ELF-1 (cell line): ENCODE results near the gene COPS7A.
A peak's percentile ranks its signal among the peaks of the same experiment; 100 is the strongest.

Experiments
- DNase-seq: peaks from one replicate; pipeline ENCODE4 v3.0.0-alpha.2; 2016; ENCODE audit warnings: low read depth, low spot score

The COPS7A gene

DNA sequence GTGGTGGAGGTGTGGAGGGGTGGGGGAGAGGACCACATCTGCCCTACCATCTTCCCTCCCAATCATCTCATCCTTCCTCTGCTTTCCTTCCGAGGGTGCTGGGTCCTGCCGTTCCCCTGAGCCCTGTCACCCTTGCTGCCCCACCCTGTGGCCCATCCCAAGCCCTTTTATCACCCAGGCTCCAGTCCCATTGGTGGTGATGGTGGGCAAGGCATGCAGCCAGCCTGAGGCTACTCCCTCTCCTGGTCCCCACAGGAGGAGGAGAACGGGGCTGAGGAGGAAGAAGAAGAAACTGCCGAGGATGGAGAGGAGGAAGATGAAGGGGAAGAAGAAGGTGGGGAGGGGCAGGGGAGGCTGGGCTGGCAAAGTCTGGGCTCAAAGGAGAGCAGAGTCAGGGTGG, 45.8 kb downstream of the COPS7A start:
- no peak for DNase-seq

DNA sequence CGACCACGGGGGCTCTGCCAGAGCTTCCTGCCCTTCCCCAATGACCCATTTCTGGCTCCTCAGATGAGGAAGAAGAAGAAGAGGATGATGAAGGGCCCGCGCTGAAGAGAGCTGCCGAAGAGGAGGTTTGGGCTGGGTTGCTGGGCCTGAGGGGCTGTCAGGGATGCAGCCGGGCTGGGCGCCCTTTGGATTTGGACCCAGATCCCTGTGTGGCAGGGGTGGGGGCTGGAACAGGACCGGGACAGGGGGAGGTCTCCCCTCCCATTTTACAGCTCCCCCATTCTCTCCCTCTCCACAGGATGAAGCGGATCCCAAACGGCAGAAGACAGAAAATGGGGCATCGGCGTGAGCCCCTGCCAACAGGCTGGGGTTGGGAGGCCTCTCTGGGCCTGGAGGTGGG, 46.2 kb downstream of the COPS7A start:
- DNase-seq, result no peak

DNA sequence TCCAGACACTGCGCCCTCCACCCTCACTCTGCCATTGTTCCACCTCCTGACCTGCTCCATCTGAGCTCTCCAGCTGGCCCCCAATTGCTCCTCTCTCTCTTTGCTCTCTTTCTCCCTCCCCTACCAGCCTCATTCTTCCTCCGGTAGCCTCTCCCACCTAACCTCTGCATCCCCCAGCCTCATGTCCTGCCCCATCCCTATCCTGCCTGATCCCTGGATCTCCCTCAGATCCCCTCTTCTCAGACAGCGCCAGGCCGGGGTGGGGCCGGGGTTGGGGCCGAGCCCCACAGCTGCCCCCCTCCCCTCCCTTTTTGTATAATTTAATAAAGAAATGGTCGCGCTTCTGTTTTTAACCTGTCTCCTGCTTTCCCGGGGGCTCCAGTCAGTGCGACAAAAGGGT, 46.8 kb downstream of the COPS7A start:
- no peak for DNase-seq

DNA sequence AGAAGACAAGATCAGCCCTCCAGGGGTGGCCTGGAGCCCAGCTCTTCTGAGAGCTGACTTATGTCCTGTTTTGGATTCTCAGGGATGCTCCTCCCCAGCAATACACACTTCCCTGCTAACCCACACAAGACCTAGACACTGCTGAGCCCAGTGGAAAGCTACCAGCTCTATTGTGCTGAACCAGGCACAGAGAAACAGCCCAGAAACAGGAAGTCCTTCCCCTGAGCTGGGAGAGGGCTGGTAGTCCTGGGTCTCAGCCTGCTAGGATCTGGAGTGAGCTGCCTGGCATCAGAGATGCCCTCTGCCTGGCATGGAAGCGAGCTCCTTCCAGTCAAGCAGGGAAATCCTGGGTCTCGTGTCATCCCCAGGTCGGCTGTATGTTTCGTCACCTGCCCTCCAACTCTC, 47.2 kb downstream of the COPS7A start:
- no peak for DNase-seq

DNA sequence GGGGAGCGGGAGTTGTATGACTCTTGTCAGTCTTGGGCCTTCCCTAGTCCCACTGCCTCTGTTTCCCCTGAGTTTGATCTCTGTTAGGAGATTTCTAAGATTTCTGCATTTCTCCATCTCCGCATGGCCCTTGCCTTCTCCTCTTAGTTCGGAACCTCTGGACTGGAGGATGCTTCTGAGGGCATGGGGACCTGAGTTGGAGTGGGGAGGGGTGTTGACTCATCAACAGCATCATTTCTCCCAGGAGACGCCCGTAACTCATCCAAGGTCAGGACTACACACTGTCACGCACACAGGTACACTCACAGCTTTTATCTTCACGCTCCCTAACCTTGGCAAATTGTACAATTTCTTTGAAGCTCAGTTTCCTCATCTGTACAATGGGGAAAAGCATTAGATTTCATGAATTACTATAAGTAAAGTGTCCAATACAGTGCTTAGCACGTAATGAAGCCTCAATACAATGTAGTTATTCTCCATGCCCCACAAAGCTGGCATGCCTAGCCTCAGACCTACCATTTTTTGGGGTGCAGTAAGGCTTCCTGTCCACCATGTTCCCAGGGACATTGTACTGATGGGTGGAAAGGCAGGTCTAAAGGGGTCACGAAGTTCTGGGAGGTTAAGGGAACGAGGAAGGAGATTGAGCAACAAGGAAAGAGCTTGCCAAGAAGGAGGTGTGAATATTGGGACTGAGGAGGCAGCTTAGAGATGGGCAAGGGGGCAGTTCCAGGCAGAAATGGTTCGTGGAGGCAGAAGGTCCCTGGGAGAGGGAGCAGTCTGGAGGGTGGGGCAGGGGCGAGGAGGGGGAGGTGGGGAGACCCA, 47.9 kb downstream of the COPS7A start:
- no peak for DNase-seq

DNA sequence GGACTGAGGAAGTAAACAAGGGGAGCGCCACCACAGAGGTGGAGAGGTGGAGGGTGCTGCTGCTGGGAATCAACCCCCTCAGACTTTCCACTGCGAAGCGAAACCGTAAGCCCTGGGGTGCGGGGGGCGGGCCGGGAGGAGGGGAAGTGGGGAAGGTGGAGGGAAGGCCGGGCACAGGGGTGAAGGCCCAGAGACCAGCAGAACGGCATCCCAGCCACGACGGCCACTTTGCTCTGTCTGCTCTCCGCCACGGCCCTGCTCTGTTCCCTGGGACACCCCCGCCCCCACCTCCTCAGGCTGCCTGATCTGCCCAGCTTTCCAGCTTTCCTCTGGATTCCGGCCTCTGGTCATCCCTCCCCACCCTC, 48.5 kb downstream of the COPS7A start, which contains the start of gene LAG3:
Gene LAG3, plus strand, starts transcription at position 190 of the 365 bp plus-strand sequence. CDS start 333 bp downstream, outside the sequence.
- no peak for DNase-seq

DNA sequence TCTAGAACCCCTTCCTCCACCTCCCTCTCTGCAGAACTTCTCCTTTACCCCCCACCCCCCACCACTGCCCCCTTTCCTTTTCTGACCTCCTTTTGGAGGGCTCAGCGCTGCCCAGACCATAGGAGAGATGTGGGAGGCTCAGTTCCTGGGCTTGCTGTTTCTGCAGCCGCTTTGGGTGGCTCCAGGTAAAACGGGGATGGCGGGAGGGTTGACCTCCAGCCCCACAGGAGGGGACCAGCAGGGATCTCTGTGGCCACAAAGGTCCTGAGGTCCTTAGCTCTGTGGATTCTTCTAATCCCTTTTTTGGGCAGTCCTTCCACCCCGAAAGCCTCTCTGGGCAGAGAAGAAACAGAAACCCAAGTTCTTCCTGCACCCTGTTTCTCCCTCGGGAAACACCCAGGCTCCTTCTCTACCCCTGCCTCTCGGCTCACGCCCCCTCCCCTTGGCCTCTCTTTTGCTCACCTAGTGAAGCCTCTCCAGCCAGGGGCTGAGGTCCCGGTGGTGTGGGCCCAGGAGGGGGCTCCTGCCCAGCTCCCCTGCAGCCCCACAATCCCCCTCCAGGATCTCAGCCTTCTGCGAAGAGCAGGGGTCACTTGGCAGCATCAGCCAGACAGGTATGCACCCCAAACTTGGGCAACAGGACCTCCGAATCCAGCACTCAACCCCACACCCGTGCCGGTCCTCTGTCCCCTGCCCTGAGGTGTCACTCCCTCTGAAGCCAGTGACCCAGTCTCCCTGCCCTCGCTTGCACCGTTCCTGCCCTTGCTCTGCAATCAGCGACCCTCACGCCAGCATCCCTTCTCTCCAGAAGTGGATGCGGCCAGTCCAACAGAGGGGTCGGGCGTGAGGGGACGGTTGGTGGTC, 49.1 kb downstream of the COPS7A start:
- DNase-seq, result no peak

DNA sequence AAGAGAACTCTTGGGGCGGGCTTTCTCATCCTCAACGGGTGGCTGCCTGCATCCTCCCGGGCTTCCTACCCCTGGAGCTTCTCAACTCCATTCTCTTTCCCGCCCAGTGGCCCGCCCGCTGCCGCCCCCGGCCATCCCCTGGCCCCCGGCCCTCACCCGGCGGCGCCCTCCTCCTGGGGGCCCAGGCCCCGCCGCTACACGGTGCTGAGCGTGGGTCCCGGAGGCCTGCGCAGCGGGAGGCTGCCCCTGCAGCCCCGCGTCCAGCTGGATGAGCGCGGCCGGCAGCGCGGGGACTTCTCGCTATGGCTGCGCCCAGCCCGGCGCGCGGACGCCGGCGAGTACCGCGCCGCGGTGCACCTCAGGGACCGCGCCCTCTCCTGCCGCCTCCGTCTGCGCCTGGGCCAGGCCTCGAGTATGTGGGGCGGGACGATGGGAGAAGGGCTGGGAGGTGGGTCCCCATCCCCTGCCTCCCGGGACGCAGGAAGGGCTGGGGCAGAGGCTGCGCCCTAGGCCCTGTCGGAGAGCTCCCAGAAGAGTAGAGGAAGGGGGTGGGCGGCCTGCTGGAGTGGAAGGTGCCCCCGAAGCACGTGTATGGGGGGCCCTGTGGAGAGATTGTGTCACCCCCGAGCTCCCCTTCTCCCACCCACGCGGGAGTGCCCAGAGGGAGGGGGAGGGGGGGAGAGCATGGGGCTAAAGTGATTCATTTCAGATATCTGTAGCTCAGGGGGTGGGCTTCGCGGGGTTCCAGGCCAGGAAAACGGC, 49.9 kb downstream of the COPS7A start:
- DNase-seq, result no peak

DNA sequence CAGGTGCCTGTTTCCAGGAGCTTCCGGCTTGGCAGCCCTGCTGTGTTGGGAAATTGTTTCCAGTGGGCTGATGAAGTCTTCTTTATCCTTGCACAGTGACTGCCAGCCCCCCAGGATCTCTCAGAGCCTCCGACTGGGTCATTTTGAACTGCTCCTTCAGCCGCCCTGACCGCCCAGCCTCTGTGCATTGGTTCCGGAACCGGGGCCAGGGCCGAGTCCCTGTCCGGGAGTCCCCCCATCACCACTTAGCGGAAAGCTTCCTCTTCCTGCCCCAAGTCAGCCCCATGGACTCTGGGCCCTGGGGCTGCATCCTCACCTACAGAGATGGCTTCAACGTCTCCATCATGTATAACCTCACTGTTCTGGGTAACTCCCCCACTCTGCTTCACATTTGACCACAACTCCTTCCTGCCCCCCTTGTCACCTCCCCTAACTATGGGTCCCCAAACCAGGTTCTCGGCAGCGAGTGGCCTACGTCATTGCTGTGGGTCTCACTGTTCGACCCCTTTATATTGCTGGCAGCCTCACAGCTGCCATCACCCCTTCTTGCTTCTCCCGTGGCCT, 50.7 kb downstream of the COPS7A start:
- DNase-seq, result no peak

DNA sequence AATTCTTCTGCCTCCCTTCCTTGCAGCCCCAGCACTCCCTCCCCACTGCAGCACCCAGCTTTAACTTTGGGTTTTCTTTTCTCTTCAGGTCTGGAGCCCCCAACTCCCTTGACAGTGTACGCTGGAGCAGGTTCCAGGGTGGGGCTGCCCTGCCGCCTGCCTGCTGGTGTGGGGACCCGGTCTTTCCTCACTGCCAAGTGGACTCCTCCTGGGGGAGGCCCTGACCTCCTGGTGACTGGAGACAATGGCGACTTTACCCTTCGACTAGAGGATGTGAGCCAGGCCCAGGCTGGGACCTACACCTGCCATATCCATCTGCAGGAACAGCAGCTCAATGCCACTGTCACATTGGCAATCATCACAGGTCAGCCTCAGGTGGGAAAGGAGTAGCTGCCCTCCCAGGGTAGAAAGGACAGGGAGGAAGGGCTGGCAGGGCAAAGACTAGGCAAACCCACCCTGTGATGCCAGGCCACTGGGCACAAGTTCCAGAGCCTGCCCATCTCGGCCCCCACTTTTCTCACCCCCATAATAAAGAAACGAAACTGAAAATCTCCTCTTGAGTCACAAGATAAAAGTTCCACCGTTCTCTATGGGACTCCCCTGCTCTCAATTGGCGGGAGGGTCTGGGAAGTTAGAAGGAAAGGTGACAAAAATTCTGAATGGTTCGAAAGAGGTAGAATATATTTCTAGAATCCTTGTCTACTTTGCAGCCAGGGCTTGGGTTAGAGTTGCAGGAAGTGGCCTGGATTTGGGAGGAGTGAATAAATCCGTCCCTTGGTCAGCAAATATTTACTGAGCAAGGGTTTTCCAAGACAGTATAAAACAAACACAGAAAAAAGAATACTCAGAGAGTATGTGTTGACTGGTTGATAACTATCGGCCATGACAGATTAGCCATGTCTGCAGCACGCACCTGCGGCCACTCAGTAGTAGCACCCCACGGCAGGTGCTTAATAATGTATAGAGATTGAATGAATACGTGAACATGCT, 51.6 kb downstream of the COPS7A start:
- no peak for DNase-seq

DNA sequence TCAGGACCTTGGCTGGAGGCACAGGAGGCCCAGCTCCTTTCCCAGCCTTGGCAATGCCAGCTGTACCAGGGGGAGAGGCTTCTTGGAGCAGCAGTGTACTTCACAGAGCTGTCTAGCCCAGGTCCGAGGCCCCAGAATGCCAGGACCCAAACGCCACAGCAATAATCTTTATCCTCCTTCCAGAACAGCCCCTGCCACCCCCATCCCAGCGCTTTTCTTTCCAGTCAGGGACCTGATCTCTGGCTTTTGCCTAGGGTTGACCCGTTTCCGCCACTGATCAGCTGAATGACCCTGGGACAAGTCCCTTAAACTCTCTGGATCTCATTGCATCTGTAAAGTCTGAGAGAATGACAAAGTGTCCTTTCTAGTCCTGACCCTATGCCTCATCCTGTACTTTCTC, 53.5 kb downstream of the COPS7A start:
- no peak for DNase-seq

DNA sequence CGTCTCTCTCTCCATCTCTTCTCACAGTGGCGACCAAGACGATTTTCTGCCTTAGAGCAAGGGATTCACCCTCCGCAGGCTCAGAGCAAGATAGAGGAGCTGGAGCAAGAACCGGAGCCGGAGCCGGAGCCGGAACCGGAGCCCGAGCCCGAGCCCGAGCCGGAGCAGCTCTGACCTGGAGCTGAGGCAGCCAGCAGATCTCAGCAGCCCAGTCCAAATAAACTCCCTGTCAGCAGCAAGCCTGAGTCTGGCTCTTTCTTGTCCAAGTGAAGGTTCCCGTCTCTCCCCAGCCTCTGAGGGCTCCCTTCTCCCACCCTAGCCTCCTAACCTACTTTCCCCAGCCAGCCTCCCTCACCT, 54.3 kb downstream of the COPS7A start:
- peak; percentile 61 for DNase-seq

DNA sequence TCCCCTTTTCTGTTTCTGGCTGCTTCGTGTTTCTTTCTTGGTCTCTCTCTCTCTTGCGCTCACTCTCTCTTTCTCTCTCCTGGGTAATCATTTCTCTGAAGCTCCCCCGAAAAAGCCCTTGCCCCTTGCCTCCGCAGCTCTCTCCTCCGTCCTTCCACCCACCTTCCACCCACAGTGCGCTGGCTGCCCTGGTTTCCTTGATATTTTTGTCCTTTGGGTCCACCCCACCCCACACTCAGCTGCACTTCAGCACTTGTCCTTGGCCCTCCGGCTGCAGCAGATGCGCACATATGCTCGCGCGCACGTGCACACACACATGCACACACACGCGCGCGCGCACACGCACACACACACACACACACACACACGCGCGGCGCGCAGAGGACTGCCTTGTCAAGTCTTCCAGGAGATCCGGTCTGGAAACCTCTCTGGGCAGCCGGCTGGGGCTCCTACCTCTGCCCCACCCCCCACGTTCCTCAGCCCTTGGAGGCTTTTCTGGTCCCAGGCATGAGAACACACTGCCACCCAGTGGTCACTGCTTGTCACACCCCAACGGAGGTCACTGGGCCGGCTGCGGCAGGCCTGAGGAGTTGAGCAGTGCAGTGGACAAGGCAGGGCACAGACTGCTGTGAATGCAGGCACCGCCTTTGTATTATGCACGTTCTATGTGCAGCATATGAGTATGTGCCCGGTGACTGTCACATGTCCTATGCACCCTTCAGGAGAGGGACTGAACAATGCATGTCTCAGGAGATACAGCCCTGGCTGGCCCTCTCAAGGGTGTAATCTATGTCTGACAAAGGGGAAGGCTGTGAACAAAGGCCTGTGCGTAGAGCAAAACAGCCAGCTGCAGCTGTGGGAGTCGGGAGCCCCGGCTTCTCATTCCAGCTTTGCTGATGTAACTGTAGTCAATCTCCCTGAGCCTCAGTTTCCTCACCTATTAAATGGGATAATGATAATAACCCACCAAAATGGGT, 55.0 kb downstream of the COPS7A start:
- DNase-seq, result peak; percentile 97

DNA sequence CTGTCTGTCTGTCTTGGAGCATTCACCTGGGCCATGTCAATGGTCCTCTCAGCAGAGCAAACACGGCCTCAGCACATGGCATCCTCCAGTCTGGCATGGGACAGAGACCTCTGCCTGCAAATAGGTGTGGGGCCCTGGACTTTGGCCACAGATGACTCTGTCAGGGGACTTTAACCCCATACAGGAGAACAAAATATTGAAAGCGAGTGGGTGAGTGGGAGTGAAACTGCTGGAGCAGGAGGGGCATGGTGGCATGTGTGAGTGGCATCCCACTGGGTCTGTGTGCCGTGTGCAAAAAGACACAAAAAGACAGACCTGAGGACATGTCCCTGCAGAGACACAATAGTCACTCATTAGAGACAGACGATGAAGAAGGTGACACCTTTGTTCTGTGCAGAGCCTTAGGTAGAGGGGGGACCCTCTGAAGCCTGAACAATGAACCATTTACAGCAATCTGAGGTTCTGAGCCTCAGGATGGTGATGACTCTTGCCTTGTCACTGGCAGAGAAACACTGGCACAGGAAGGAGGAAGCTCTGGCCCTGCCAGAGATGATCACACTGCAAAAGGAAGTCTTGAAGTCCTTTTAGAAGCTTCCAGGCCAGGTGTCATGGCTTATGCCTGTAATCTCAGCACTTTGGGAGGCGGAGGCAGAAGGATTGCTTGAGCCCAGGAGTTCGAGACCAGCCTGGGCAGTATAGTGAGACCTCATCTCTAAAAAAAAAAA, 56.0 kb downstream of the COPS7A start:
- no peak for DNase-seq

DNA sequence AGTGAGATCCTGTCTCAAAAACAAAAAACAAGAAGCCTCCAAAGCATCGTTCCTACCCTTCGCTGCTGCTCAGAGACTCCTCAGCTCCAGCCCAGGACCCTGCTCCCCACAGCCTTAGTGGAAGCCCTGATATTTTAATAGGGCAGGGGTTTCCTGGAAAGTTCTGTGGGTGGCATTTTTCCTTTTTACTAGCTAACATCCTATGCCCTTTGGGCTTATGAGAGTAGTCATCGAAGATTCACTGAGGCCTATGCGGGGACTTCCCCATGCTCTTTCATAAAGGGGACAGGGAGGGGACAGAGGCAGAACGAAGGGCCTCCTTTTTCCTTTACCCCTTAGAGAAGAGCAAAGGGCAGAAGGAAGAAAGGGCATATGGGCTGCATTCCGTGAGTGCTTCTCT, 56.7 kb downstream of the COPS7A start:
- no peak for DNase-seq
